WTC11 (cell line): ENCODE measurements around the gene FKBP7. TPM values are rescaled to one million over a fixed set of nuclear protein-coding genes. Genes with fewer than 3 reads are reported as not detected.

Experiments
- ATAC-seq: fragments of 200-7000 bp; cut with Tn5 transposase; 2 replicates; pipeline ENCODE4 v1.10.0; 2021; ENCODE audit warnings: mild to moderate bottlenecking, moderate library complexity
- CTCF ChIA-PET: fragments of 300-600 bp; sonication (Branson Sonifier 250); formaldehyde crosslinking; loops from one replicate; lab custom pipeline; 2021; ENCODE audit warnings: antibody characterized with exemption; lab: Charles Lee
- POLR2A ChIA-PET: fragments of 350-600 bp; sonication (Branson Sonifier 250); formaldehyde crosslinking; loops from one replicate; lab custom pipeline; 2021; ENCODE audit warnings: antibody characterized with exemption; lab: Charles Lee
- DNase-seq: peaks from one replicate; pipeline ENCODE4 v3.0.0; 2021; ENCODE audit warnings: low spot score
- H3K27ac Mint-ChIP-seq: 2 replicates; pipeline ENCODE4 v1.8.0; 2021; ENCODE audit warnings: mixed read lengths
- H3K27me3 Mint-ChIP-seq: 2 replicates; pipeline ENCODE4 v1.8.0; 2021; ENCODE audit warnings: low read depth, mild to moderate bottlenecking, moderate library complexity, mixed read lengths
- H3K36me3 Mint-ChIP-seq: 2 replicates; pipeline ENCODE4 v1.8.0; 2021; ENCODE audit warnings: mixed read lengths
- H3K4me1 Mint-ChIP-seq: 2 replicates; pipeline ENCODE4 v1.8.0; 2022; ENCODE audit warnings: mixed read lengths
- H3K4me3 Mint-ChIP-seq: 2 replicates; pipeline ENCODE4 v1.8.0; 2021; ENCODE audit warnings: mild to moderate bottlenecking, moderate library complexity, mixed read lengths
- H3K9me3 Mint-ChIP-seq: 2 replicates; pipeline ENCODE4 v1.8.0; 2021; ENCODE audit warnings: mixed read lengths
- ERG ChIP-seq: fragments of 250-450 bp; sonication (Bioruptor Pico); IDR thresholded peaks from 2 replicates; pipeline ENCODE4 v1.8.0; 2021; ENCODE audit warnings: mild to moderate bottlenecking
- FOXP1 ChIP-seq: sonication (generic); formaldehyde crosslinking; IDR thresholded peaks from 2 replicates; pipeline ENCODE4 v1.8.0; 2022; ENCODE audit warnings: missing genetic modification reagents, mild to moderate bottlenecking, moderate library complexity, borderline replicate concordance
- KAT7 ChIP-seq: sonication (generic); formaldehyde crosslinking; IDR thresholded peaks from 2 replicates; pipeline ENCODE4 v1.8.1; 2023; ENCODE audit warnings: missing genetic modification reagents, mild to moderate bottlenecking, borderline replicate concordance
- NR1H2 ChIP-seq: sonication (generic); formaldehyde crosslinking; IDR thresholded peaks from 2 replicates; pipeline ENCODE4 v1.9.0; 2021; ENCODE audit warnings: mild to moderate bottlenecking, moderate library complexity, missing genetic modification reagents
- PRDM15 ChIP-seq: sonication (generic); formaldehyde crosslinking; IDR thresholded peaks from 2 replicates; pipeline ENCODE4 v1.8.0; 2022; ENCODE audit warnings: missing genetic modification reagents
- RORB ChIP-seq: fragments of 250-450 bp; sonication (Bioruptor Pico); IDR thresholded peaks from 2 replicates; pipeline ENCODE4 v1.9.0; 2021; ENCODE audit warnings: mild to moderate bottlenecking
- SMAD3 ChIP-seq: sonication (generic); formaldehyde crosslinking; IDR thresholded peaks from 2 replicates; pipeline ENCODE4 v1.8.0; 2022; ENCODE audit warnings: missing genetic modification reagents, mild to moderate bottlenecking, borderline replicate concordance
- ZNF138 ChIP-seq: sonication (generic); formaldehyde crosslinking; conservative IDR thresholded peaks from 2 replicates; pipeline ENCODE4 v1.8.1; 2022; ENCODE audit warnings: mild to moderate bottlenecking, moderate library complexity, missing genetic modification reagents
- ZNF263 ChIP-seq: sonication (generic); formaldehyde crosslinking; IDR thresholded peaks from 2 replicates; pipeline ENCODE4 v1.8.1; 2022; ENCODE audit warnings: low read depth, mild to moderate bottlenecking, moderate library complexity, missing genetic modification reagents
- ZNF317 ChIP-seq: sonication (generic); formaldehyde crosslinking; IDR thresholded peaks from 2 replicates; pipeline ENCODE4 v1.8.1; 2023; ENCODE audit warnings: low read depth, mild to moderate bottlenecking, moderate library complexity, missing genetic modification reagents, borderline replicate concordance
- ZNF396 ChIP-seq: fragments of 250-450 bp; sonication (Bioruptor Pico); IDR thresholded peaks from 2 replicates; pipeline ENCODE4 v1.8.0; 2021; ENCODE audit warnings: mild to moderate bottlenecking, moderate library complexity, borderline replicate concordance
- ZNF512 ChIP-seq: sonication (generic); formaldehyde crosslinking; IDR thresholded peaks from 2 replicates; pipeline ENCODE4 v1.8.1; 2022; ENCODE audit warnings: missing genetic modification reagents, borderline replicate concordance
- ZNF532 ChIP-seq: fragments of 250-450 bp; sonication (Bioruptor Pico); IDR thresholded peaks from 2 replicates; pipeline ENCODE4 v1.9.0; 2021; ENCODE audit warnings: mild to moderate bottlenecking, borderline replicate concordance
- total RNA-seq: library from RNA; stranded (reverse); gene quantifications from 3 replicates; pipeline ENCODE4 v1.2.3, GENCODE V29; 2021

Gene FKBP7
- total RNA-seq, 1 experiment from 2014 or later: 3.2 TPM

- TF ChIP-seq RORB (CRISPR knock-in tag) (no peak), ZNF396 (CRISPR knock-in tag) (no peak), KAT7 (CRISPR knock-in tag) (no peak)
- TF ChIP-seq, all 79 proteins: peak for 26
Measured at GRCh38 chr2:178450774-178451525, 27.4 kb downstream of the FKBP7 start, which contains the start of the genes PJVK and PRKRA (continued).

GRCh38 chr2:178450524-178450773 lies 28.0 kb downstream of the FKBP7 start:
- no peak for TF ChIP-seq NR1H2 (CRISPR knock-in tag)
- no peak for TF ChIP-seq RORB (CRISPR knock-in tag)
- 0 out of 2 replicates have a peak, but pooled peaks have one; percentile 62 for TF ChIP-seq ZNF512
- no peak for TF ChIP-seq ZNF532 (CRISPR knock-in tag)
- TF ChIP-seq ZNF317 (CRISPR knock-in tag): no peak
- TF ChIP-seq ZNF263 (CRISPR knock-in tag): peak; percentile 11; the same call in 1 of the 2 replicates
- TF ChIP-seq FOXP1 (CRISPR knock-in tag): peak; percentile 59; the same call in 1 of the 2 replicates
- 0 out of 2 replicates have a peak, but pooled peaks have one; percentile 37 for TF ChIP-seq ERG
- no peak for TF ChIP-seq SMAD3 (CRISPR knock-in tag)
- TF ChIP-seq ZNF138: no peak
- POLR2A ChIA-PET: interaction anchor here (0.6 to 2.1 kb wide), 9 partner anchors 10 to 333 kb away, joined by 3 to 20 read pairs (median 4); no protein-coding TSS in a partner anchor
- Mint-ChIP-seq H3K27me3 (no peaks in the 10 kb centered on the region), H3K9me3 (peaks cover 7% of the 10 kb centered on the region), H3K27ac (peak overlapping the region; percentile 90), H3K4me1 (peaks cover 20% of the 10 kb centered on the region), H3K4me3 (peak overlapping the region; percentile 85), H3K36me3 (peaks cover 29% of the 10 kb centered on the region)
- ATAC-seq: no peak
- CTCF ChIA-PET: interaction anchor here (0.6 to 2.2 kb wide), 6 partner anchors 29 to 1367 kb away, joined by 3 to 14 read pairs (median 4); partner anchors contain the start of genes PLEKHA3 and RBM45
- no peak for DNase-seq

GRCh38 chr2:178449700-178450523 lies 28.5 kb downstream of the FKBP7 start:
- POLR2A ChIA-PET: interaction anchor here (1.1 to 2.1 kb wide), 3 partner anchors 30 to 67 kb away, joined by 4 to 20 read pairs (median 6); no protein-coding TSS in a partner anchor
- TF ChIP-seq PRDM15 (CRISPR knock-in tag): no peak
- TF ChIP-seq, all 79 proteins: peak for 0
- no peak for DNase-seq

More at GRCh38 chr2:178449700-178450523, 28.5 kb downstream of the FKBP7 start:
- CTCF ChIA-PET: interaction anchor here (1.0 to 2.2 kb wide), 4 partner anchors 29 to 1367 kb away, joined by 3 to 14 read pairs (median 8); partner anchors contain the start of gene PLEKHA3
- Mint-ChIP-seq H3K36me3 (peaks cover 34% of the 10 kb centered on the region), H3K4me3 (peak overlapping the region; percentile 85), H3K4me1 (peaks cover 20% of the 10 kb centered on the region), H3K27ac (peak overlapping the region; percentile 90), H3K9me3 (peaks cover 5% of the 10 kb centered on the region), H3K27me3 (no peaks in the 10 kb centered on the region)
- no peak for ATAC-seq
